GM18502 (cell line): ENCODE data around the gene PCDHB2.
"Not testable (repeated sequence)": the region's sequence is repeated elsewhere in the genome, so short reads cannot be mapped to it uniquely, and the experiment has no call there.

Source experiments
- ATAC-seq: cut with Tn5 transposase; IDR thresholded peaks from one replicate; pipeline ENCODE4 v1.9.1; 2021; ENCODE audit warnings: mild to moderate bottlenecking; ENCODE audit not compliant: unreplicated experiment, poor library complexity

Gene PCDHB2

GRCh38 chr5:141135030-141135717 lies 40.8 kb downstream of the PCDHB2 start, which contains the start of gene PCDHB5:
PCDHB5 (plus strand) TSS chr5:141135206; CDS start chr5:141135435, 229 bp downstream.
- ATAC-seq = no peak

- ATAC-seq = no peak
Measured at GRCh38 chr5:141135718-141136266, 41.4 kb downstream of the PCDHB2 start.

- ATAC-seq = not testable (repeated sequence)
Measured at GRCh38 chr5:141137346-141137745, 42.9 kb downstream of the PCDHB2 start.
